ENCODE data around the gene ZNRD2. TPM values are rescaled to one million over a fixed set of nuclear protein-coding genes. Genes with fewer than 3 reads are reported as not detected.
"Not testable (repeated sequence)": the region's sequence is repeated elsewhere in the genome, so short reads cannot be mapped to it uniquely, and the experiment has no call there.

ZNRD2 gene
- polyA plus RNA-seq, 12 donors, result 44.9 to 82.2 (median 57.8) TPM; not detected in 1

DNA sequence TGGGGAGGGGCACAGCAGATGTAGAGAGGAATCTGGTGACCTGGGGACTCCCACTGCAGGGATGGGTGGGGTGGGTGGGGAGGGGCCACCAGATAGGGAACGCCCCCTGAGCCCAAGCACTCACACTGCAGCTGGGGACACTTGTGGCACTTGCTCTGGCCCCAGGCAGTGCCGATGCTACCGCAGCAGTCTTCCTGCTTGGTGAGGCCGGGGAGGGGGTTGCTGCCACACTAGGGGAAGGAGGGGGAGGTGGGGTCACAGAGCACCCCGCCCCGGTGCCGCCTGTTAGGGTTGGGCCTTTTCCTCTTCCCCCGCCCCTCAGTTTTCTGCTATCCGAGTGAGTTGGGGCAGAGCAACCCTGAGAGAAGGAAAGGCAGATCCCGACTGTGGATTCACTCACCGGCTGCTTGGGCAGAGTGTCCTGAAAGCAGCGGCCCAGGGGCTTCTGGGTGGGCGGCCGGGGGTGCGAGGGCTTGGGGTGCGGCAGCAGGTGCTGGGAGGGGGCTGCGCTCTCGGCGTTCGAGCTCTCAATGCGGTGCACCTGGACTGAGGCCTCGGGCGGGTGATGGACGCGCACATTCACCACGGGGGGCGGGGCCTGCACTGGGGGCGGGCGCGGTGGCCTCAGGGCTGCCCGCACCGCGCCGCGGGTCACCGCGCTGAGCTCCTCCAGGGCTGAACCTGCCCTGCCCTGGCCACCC lies 16.8 kb upstream of the ZNRD2 start:
- no peak for DNase-seq

DNA sequence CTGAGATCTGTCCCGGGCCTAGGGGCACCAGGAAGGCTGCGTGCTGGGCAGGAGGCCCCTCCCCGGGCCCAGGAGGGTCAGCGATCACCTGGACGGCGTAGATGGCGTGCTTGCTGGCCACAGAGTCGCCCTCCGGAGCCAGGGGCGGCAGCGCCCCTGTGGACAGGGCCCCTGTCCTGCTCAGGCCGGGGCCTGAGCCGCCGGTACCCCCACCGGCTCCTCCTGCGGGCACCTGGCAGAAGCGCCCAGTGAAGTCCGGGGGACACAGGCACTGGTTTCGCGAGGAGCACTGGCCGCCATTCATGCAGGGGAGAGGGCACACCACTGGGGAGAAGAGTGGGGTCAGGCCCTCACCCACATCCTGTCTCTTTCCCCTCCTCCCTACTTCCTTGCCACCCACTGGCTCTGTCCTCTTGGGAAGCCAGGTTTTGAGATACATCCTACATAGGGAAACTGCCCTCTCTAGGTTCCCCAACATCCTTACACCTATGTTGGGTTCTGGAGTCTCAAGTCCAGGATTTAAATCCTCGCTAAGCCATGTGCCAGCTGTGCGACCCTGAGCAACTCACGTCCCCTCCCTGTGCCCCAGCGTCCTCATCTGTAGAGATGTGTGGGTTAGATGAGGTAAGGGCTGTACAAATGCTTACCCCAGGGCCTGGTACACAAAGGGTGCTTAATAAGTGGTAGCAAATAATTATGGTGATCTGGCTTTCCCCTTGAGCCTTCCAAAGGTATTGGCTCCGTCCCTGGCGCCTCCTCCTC lies 16.0 kb upstream of the ZNRD2 start:
- no peak for DNase-seq

DNA sequence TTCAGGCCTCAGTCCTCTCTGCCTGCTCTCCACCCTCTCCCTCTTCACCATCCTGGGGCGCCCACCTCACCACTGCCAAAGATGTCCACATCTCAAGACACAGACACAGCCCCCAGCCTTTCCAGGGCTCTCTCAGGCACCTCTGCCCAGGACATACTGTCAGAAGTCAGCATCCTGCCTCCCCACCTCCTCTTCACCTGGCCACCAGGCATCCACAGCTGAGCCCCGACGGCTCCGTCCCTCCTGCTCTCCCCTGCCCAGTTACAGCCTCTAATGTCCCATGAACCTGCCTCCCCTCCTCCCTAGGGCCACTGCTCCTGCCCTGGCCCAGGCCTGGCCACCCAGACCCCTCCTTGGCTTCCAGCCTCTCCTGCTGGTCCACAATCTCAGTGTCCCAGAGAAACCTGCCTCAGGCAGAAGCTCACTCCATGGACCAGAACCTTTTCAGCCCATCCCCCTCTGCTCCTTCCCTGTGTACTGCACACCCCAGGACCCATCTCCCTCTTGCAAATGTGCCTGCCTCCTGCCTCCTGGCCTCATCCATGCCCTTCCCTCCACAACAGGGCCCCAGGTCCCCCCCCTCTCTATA lies 15.3 kb upstream of the ZNRD2 start:
- no peak for DNase-seq

DNA sequence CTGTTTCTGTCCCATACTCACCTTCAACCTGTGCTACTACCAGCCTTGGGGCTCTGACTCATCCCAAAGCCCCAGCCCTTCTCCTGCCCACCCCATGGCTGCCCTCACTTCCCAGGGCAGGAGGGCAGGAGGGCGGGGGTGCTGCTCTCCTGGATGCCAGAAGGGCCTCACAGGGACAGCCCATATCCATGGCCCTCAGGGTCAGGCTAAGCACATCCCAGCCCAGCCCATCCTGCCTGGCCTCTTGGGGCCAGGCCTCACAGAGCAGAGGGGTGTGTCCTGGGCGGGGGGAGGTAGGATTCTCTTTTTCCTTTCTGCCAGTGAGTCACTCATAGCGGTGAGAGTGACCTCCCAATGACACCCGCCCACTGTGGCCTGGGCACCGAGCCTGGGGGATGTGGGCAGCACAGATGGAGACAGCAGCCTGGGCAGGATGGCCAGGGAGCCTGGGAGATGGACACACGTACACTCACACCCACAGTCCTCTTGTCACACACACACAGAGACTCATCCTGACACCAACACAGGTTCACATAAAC lies 14.5 kb upstream of the ZNRD2 start:
- DNase-seq, result no peak

DNA sequence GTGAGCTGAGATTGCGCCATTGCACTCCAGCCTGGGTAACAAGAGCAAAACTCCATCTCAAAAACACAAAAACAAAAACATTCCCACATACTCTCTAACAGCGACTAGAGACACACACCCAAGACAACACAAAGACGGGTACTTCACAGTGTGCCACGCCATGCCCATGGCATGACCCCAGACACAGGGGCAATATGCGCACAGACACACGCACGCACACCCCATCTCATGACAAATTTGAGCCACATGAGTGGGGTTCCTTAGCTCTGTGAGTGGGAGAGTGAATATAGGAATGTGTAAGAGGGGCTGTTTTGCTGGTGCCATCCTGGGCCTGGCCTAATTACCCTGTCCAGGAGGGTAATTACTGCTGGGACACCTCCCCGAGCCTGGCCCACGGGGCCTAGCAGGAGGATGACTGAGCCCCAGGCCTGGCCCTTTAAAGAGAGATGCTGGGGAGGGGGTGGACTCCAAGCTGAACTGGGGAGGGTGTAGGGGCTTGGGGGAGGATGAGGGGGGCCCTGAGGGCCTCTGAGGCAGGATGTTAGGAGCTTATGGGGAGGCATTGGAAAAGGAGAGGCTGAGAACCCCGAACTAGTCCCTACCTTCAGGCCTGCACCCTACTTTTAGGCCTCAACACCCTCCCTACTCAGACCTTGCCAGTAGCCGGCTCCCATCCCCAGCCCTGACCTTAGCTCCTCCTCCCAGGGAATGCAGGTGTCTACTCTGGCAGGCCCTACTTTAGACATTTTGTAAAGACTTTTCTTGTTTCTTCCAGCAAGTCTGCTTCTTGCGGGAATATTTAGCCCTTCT lies 13.6 kb upstream of the ZNRD2 start:
- no peak for DNase-seq

DNA sequence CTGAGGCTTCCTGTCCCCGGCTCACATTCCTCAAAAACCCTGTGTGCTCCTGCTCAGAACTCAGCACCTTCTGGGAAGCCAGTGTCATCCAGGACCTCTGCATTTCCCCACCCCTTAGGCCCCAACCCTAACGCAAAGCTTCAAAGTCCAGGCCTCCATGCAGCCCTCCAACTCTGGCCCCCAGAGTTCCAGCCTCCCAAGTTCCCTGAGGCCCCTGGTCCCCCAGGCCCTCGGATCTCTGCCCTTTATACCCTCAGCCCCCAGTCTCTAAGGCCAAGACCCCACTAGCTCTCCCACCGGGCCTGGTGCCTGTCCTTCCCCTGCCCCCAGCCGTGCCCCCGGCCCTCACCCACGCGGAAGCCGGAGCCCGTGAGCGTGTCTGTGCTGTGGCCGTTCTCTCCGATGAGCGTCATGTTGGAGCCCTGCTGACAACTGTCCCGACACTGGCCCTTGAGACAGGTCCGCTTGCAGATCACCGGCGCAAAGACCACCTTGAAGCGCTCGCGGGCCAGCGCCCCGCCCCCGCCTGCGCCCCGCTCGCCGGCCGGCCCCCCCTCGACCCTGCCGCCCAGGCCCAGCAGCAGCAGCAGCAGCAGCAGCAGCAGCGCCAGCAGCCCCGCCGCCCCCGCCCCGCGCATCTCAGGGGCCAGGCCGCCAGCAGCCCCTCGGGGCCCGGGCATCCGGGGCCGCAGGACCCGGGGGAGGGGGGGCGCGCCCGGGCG lies 12.8 kb upstream of the ZNRD2 start:
- no peak for DNase-seq

DNA sequence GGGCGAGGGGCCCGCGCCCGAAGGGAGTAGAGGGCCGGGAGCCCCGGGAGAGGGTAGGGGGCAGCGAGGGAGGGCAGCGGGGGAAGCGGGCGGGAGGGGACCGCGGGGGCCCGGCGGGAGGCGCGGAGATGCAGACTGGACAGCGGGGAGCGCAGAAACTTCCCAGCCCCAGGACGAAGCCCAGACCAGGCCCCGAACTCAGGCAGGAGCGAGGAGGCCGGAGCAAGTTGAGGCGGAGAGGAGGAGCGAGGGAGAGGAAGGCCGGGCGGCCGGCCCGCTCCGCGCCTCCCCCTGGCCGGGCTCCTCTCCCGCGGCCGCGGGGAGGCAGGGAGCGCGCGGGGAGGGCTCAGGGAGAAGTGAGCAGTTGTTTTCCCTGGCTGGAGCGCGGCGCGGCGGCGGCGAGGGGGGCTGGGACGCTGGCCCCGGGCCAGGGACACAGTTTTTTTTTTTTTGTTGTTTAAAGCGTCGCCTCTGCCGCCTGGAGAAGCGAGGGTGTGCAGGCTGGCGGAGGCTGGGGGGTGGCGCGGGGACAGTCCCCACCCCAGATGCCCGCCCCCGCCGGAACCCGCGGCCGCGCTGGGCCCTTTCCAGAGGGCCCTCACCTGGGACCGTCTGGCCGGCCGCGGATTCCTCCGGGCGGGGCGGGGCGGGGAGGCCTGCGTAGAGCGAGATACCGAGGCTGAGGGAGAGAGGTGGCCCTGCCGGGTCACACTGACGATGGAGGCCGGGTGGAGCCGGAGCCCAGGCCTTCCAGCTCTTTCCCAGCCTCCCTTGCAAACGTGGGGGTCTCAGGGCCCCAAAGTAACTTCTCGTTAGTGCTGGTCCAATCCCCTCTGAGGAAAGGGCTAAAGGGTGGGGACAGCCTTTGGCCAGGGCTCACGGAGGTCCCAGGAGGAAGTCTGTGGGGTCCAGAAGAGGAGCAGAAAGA lies 12.0 kb upstream of the ZNRD2 start, which contains the start of gene LTBP3:
Gene LTBP3 (minus strand): TSS at position 358 of the 928 bp plus-strand sequence. CDS start 400 bp downstream, outside the sequence.
- peak; percentile 88 for DNase-seq

DNA sequence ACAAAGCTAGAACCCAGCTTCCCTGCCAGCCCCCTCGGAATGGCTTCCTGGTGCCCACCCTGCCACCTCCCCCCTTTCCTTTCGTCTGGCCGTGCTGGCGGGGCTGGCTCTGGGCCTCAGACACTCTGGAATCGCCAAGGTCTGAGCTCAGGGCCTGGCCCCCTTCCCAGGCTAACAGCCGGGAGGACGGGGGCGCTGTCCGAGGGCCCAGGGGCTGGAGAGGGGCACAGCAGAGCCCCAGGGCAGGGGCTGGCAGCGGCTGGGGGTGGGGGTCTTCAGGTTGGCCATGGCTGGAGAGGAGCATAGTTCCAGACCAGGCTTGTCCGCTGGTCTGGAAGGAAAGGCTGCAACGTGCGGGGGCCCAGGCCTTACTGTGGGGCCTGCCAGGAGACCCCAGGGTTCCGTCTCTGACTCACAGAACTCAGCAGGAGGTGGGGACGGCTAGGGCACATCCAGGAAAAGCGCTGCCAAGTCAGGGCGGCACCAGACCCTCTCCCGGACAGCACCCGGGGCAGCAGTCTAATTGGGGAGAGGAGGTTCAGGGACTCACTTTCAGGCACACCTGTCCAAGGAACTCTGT lies 11.3 kb upstream of the ZNRD2 start:
- DNase-seq, result no peak

DNA sequence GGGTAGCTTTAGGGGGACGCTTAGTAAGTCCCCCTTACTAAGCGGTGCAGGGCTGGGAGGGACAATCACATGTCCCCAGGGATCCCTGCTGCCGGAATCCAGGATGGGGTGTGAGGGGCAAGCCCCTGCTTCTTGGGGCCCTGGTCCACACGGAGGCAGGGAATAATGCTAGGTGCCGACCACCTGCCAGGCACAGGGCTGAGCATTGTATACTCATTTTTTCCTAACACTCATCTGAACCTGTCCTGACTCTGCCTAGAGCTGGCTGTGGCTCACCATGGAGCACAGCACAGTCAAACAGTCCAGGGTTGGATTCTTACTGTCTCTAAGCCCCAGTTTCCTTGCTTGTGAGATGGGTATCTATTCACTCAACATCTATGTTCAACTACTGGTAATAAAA lies 10.7 kb upstream of the ZNRD2 start:
- no peak for DNase-seq

DNA sequence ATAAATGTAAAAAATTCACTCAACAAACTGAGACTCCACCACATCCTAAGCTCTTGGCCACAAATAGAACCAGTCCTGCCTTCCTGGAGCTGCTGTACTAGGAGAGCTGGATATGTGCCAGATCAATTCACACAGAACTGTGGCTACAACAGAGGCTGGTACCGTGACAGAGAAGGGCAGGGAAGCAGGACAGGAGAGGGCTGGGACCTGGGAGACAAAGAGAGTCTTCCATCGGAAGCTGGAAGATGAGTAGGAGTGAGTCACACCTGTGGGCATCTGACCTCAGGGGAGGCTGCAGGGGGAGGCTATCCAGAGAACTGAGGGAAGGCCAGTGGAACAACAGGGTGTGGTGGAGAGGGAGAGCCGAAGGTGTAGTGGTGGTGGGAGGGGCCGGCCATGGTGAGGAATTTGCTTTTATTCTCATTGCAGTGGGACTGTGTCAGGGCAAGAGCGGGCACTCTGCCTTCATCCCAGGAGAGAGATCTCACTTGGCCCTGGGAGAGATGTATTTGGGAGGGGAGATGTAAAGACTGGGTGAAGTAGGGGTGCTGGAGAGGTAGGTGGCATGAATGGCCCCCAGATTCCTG lies 10.2 kb upstream of the ZNRD2 start:
- no peak for DNase-seq

DNA sequence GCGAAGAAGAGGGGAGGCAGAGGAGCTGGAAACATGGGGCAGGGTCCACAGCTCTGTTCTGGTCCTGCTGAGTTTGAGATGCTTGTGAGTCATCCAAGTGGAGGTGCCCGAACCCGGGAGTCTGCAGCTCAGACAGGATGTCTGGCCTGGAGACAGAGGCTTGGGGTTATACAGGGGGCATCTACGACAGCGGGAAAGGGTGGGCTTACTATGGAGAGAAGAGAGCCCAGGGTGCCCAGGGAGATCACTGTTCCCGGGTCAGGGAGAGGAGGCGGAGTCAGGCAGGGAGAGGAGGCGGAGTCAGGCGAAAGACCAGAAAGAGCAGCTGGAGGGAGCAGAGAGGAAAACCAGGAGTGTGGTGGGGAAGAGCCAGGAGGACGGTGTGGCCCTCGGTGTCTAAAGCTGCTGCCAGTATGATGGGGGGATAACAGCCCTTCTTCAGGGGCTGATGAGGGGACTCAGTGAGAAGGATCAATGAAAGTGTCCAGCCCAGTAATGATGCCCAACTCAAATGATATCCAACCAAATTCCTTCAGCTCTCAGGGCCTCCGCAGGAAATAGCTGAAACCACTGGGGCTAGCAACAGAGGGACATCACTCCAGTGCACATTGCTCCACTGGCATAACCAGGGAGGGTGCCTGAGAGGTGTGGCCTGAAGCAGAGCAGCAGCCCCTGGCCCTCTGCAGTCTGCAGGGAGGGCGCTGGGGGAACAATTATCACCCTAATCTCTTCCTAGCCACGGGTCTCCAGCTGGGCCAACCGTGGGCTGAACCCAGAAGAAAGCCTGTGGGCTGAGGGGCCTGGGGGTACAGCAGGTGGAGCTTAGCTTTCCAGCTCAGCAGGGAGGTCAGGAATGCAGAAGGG lies 9.5 kb upstream of the ZNRD2 start:
- peak; percentile 70 for DNase-seq

DNA sequence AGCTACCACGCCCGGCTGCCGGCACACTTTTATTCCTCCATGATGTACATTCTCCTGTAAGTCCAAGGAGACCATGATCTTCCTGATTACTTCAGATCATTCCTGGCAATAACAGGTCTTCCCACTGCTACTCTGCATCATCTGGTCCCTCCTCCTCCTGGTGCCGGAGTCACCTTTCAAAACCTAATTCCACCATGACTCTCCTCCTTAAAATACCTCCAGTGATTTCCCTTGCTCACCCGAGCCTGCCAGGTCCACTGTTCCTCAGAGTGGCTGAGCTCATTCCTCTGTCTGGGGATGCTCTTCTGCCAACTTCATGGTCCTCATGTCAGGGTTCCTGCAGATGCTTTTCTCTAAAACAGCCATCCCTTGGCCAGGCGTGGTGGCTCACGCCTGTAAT lies 8.3 kb upstream of the ZNRD2 start:
- DNase-seq, result no peak

DNA sequence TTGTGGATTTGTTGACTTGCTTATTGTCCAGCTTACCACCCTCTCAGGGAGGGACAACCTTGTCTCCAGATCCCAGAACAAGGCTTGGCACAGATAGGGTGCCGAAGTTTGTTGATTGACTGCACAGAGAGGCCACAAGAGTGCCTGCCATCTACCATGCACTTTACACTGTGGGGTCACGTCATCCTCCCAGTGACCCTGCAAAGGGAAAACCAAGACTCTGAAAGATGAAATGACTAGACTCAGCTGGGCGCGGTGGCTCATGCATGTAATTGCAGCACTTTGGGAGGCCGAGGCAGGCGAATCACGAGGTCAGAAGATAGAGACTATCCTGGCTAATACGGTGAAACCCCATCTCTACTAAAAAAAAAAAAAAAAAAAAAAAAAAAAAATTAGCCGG lies 7.5 kb upstream of the ZNRD2 start:
- DNase-seq, result no peak

DNA sequence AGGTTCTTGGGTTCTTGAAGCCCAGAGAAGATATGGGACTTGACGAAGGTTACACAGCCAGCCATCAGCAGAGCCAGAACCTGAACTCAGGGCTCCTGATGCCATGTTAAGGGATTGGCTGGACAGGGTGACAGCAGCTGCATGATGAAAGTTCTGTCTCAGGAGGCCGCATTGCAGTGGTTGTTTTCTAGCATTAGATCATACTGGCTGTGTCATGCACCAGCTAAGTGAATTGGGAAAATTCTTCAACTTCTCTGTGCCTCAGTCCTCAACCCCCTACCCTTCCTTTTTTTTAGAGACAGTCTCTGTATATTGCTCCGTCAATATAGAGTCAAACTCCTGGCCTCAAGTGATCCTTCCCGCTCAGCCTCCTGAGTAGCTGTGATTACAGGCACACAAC lies 6.7 kb upstream of the ZNRD2 start:
- DNase-seq, result no peak

DNA sequence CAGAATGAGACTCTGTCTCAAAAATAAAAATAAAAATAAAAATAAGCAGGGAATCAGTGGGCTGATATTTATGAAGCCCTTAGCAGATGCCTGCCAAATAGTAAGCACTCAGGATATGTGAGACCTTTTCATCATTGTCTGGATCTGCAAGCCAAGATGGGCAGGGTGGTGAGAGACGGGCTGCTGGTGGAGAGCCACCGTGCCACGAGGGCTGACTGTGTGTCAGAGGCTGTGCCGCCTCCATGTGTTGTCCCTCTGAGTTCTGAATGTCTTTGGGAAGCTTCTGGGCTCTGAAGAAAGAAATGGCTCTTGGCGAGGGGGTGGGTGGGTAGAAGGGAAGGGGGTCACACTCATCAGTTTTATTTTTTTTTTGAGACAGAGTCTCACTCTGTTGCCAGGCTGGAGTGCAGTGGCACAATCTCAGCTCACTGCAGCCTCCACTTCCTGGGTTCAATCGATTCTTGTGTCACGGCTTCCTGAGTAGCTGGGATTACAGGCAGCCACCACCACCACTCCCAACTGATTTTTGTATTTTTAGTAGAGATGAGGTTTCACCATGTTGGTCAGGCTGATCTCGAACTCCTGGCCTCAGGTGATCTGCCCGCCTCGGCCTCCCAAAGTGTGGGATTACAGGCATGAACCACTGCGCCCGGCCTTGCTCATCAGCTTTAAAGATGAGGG lies 5.3 kb upstream of the ZNRD2 start:
- not testable (repeated sequence) for DNase-seq

DNA sequence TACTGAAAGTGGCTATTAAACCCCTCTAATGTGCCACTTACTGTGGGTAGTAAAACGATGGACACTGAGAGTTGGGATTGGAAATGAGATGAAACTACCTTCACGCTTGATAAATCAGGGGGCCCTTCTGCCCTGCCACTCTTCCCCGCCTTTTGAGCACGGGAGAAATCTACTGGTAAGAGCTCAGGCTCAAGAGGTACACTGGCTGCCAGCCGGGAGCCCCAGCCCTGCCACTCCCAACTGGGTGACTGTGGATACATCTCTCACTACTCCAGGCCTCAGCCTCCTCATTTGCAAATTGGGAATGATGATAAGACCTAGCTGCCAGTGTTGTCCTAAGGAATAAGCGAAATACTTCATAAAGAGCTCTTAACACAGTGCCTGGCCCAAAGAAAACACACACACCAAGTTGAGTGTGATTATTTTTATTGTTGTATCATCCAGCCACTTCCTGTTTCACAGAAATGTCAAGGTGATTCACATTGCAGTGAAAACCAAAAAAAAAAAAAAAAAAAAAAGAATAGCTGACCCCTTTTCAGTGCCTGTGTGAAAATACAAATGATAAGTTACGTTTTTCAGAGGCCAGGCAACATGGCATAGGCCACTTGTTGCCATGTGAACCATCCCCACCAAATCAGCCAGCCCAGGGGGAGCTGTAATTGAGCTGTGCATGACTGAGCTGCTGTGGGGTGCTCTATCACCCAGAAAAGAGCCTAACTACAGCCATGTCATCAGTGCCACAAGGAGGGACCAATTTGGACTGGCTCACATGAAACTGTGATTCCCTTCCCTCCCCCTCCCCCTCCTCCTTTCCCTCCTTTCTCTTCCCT lies 4.4 kb upstream of the ZNRD2 start:
- no peak for DNase-seq
